ENCODE results near the gene PIP5K1C. TPM values are rescaled to one million over a fixed set of nuclear protein-coding genes. Genes with fewer than 3 reads are reported as not detected.

PIP5K1C gene
- polyA plus RNA-seq, 1 donor from 2014 or later: 7.1 TPM

- H3K4me2 ChIP-seq (ENCODE audit: low read length): no peak overlapping the region
- peaks cover 6% of the 10 kb centered on the region for H3K36me3 ChIP-seq (ENCODE audit: insufficient read depth, low read length)
- H3K4me3 ChIP-seq (ENCODE audit: low read length): no peak overlapping the region
- TF ChIP-seq EZH2 (IDR thresholded peaks at IDR 0.05; ENCODE audit: borderline replicate concordance, insufficient read depth, low read length, poor library complexity, severe bottlenecking) (no peak), CTCF (IDR thresholded peaks at IDR 0.05; ENCODE audit: poor library complexity, severe bottlenecking) (peak; percentile 88), SMC3 (conservative IDR thresholded peaks at IDR 0.05; ENCODE audit: poor library complexity) (peak; percentile 89), POLR2AphosphoS5 (IDR thresholded peaks at IDR 0.05) (no peak), RAD21 (conservative IDR thresholded peaks at IDR 0.05) (peak; percentile 89)
- TF ChIP-seq, protein P1, sequence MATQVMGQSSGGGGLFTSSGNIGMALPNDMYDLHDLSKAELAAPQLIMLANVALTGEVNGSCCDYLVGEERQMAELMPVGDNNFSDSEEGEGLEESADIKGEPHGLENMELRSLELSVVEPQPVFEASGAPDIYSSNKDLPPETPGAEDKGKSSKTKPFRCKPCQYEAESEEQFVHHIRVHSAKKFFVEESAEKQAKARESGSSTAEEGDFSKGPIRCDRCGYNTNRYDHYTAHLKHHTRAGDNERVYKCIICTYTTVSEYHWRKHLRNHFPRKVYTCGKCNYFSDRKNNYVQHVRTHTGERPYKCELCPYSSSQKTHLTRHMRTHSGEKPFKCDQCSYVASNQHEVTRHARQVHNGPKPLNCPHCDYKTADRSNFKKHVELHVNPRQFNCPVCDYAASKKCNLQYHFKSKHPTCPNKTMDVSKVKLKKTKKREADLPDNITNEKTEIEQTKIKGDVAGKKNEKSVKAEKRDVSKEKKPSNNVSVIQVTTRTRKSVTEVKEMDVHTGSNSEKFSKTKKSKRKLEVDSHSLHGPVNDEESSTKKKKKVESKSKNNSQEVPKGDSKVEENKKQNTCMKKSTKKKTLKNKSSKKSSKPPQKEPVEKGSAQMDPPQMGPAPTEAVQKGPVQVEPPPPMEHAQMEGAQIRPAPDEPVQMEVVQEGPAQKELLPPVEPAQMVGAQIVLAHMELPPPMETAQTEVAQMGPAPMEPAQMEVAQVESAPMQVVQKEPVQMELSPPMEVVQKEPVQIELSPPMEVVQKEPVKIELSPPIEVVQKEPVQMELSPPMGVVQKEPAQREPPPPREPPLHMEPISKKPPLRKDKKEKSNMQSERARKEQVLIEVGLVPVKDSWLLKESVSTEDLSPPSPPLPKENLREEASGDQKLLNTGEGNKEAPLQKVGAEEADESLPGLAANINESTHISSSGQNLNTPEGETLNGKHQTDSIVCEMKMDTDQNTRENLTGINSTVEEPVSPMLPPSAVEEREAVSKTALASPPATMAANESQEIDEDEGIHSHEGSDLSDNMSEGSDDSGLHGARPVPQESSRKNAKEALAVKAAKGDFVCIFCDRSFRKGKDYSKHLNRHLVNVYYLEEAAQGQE (IDR thresholded peaks at IDR 0.05; ENCODE audit: borderline replicate concordance): no peak
- H3K9me3 ChIP-seq (ENCODE audit: low read length): no peaks in the 10 kb centered on the region
- H3K79me2 ChIP-seq (replicated peaks; ENCODE audit: insufficient read depth, low read length): no peaks in the 10 kb centered on the region
- no peaks in the 10 kb centered on the region for H3F3A ChIP-seq (ENCODE audit: insufficient read depth, low read length, poor library complexity, severe bottlenecking)
- H3K27me3 ChIP-seq (ENCODE audit: insufficient read depth, low read depth, low read length): no peaks in the 10 kb centered on the region
- no peaks in the 10 kb centered on the region for H3K9me2 ChIP-seq (ENCODE audit: insufficient read depth, low read length)
- H2AFZ ChIP-seq (ENCODE audit: low read depth, low read length): no peak overlapping the region
- H3K27ac ChIP-seq (ENCODE audit: low read length): no peak overlapping the region
- no peak overlapping the region for H3K9ac ChIP-seq (ENCODE audit: low read length)
- no peaks in the 10 kb centered on the region for H4K20me1 ChIP-seq (ENCODE audit: insufficient read depth)
These were observed 34.4 kb downstream of the PIP5K1C start for GRCh38 chr19:3665681-3666544.

DNA sequence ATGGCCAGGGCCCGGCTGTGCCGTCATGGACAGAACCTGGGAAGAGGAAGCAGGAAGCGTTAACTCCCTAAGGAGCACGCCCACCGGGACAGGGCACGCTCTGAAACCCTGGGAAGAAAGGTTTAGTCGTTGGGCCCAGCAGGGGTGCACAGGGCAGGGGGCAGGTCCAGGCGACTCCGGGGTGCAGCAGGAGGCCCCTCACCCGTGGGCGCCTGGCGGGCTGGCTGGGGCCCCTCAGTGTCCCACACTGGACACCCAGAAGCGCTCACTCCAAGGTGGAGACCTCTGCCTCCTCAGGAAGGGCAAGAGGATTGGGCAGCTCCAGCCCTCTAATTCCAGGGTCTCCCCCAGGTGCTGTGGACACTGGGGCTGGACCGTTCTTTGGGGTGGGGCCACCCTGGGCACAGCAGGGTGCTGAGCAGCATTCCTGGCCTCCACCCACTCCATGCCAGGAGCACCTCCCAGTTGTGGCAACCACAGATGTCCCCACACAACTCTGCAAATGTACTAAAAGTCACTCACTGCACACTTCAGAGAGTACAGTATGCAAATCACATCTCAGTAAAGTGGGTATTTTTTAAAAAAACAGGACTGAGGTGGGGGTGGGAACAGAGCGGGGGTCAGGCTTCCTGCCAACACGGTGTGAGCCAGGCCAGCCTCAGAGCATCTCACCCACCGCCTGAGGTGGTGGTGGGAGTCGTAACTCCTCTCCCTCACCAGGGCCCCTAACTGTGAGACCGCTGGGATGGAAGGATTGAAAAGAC is 35.2 kb downstream of the PIP5K1C start:
- H2AFZ ChIP-seq (ENCODE audit: low read depth, low read length): no peak overlapping the region
- TF ChIP-seq MXI1 (conservative IDR thresholded peaks at IDR 0.05; ENCODE audit: poor library complexity, severe bottlenecking): no peak
- no peak for TF ChIP-seq POLR2AphosphoS5 (IDR thresholded peaks at IDR 0.05)
- TF ChIP-seq RAD21 (conservative IDR thresholded peaks at IDR 0.05): no peak
- no peak for TF ChIP-seq EZH2 (IDR thresholded peaks at IDR 0.05; ENCODE audit: borderline replicate concordance, insufficient read depth, low read length, poor library complexity, severe bottlenecking)
- no peak for TF ChIP-seq TAF1 (IDR thresholded peaks at IDR 0.05; ENCODE audit: low read depth)
- no peak for TF ChIP-seq CTCF (IDR thresholded peaks at IDR 0.05; ENCODE audit: poor library complexity, severe bottlenecking)
- TF ChIP-seq EP300 (conservative IDR thresholded peaks at IDR 0.05; ENCODE audit: poor library complexity, severe bottlenecking): no peak
- TF ChIP-seq SMC3 (conservative IDR thresholded peaks at IDR 0.05; ENCODE audit: poor library complexity): no peak
- TF ChIP-seq, protein P1 (IDR thresholded peaks at IDR 0.05; ENCODE audit: borderline replicate concordance): no peak
- H3K36me3 ChIP-seq (ENCODE audit: insufficient read depth, low read length): peaks cover 6% of the 10 kb centered on the region
- H3K27ac ChIP-seq (ENCODE audit: low read length): no peak overlapping the region
- no peak overlapping the region for H3K4me3 ChIP-seq (ENCODE audit: low read length)
- no peaks in the 10 kb centered on the region for H3F3A ChIP-seq (ENCODE audit: insufficient read depth, low read length, poor library complexity, severe bottlenecking)
- no peaks in the 10 kb centered on the region for H3K27me3 ChIP-seq (ENCODE audit: insufficient read depth, low read depth, low read length)
- no peaks in the 10 kb centered on the region for H3K79me2 ChIP-seq (replicated peaks; ENCODE audit: insufficient read depth, low read length)
- no peak overlapping the region for H3K4me2 ChIP-seq (ENCODE audit: low read length)
- no peak overlapping the region for H3K9ac ChIP-seq (ENCODE audit: low read length)
- no peaks in the 10 kb centered on the region for H4K20me1 ChIP-seq (ENCODE audit: insufficient read depth)
- no peaks in the 10 kb centered on the region for H3K9me3 ChIP-seq (ENCODE audit: low read length)
- no peaks in the 10 kb centered on the region for H3K9me2 ChIP-seq (ENCODE audit: insufficient read depth, low read length)
